ENCODE measurements around the gene RRP9.

RRP9 gene

GRCh38 chr3:51975852-51976549 is 34.3 kb upstream of the RRP9 start:
- no peak overlapping the region for H3K27ac ChIP-seq (replicated peaks)
- H3K27me3 ChIP-seq (ENCODE audit: insufficient read depth, poor library complexity, severe bottlenecking): no peaks in the 10 kb centered on the region
- no peak overlapping the region for H3K4me3 ChIP-seq (replicated peaks; ENCODE audit: insufficient read depth, low read length)
- TF ChIP-seq SPI1 (IDR thresholded peaks at IDR 0.05; ENCODE audit: borderline replicate concordance, low read depth) (peak; percentile 37; the same call in 1 of the 2 replicates), CTCF (IDR thresholded peaks at IDR 0.05; ENCODE audit: insufficient read depth, low read length) (no peak)
- DNase-seq (ENCODE audit: low read depth in 1 of 2, low spot score in 1 of 2): peak in 1 of 2 experiments; percentile 46

- H3K27me3 ChIP-seq (ENCODE audit: insufficient read depth, poor library complexity, severe bottlenecking): no peaks in the 10 kb centered on the region
- TF ChIP-seq, protein P1, sequence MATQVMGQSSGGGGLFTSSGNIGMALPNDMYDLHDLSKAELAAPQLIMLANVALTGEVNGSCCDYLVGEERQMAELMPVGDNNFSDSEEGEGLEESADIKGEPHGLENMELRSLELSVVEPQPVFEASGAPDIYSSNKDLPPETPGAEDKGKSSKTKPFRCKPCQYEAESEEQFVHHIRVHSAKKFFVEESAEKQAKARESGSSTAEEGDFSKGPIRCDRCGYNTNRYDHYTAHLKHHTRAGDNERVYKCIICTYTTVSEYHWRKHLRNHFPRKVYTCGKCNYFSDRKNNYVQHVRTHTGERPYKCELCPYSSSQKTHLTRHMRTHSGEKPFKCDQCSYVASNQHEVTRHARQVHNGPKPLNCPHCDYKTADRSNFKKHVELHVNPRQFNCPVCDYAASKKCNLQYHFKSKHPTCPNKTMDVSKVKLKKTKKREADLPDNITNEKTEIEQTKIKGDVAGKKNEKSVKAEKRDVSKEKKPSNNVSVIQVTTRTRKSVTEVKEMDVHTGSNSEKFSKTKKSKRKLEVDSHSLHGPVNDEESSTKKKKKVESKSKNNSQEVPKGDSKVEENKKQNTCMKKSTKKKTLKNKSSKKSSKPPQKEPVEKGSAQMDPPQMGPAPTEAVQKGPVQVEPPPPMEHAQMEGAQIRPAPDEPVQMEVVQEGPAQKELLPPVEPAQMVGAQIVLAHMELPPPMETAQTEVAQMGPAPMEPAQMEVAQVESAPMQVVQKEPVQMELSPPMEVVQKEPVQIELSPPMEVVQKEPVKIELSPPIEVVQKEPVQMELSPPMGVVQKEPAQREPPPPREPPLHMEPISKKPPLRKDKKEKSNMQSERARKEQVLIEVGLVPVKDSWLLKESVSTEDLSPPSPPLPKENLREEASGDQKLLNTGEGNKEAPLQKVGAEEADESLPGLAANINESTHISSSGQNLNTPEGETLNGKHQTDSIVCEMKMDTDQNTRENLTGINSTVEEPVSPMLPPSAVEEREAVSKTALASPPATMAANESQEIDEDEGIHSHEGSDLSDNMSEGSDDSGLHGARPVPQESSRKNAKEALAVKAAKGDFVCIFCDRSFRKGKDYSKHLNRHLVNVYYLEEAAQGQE (IDR thresholded peaks at IDR 0.05; ENCODE audit: insufficient replicate concordance, low read depth): no peak
- peak; percentile 44 for TF ChIP-seq POLR2AphosphoS5 (IDR thresholded peaks at IDR 0.05; ENCODE audit: low read depth)
- peak within 1 kb of the TSS; percentile 81 for H3K4me3 ChIP-seq (replicated peaks; ENCODE audit: insufficient read depth, low read length)
- peak; percentile 59 to 79 for DNase-seq (ENCODE audit: low read depth in 1 of 2, low spot score in 1 of 2)
- H3K27ac ChIP-seq (replicated peaks): peak within 1 kb of the TSS; percentile 82
Observed at GRCh38 chr3:51974963-51975851, 33.5 kb upstream of the RRP9 start, which contains the start of gene ABHD14A. Gene ABHD14A (plus strand): TSS chr3:51975064. CDS start chr3:51975136, 72 bp downstream.

- TF ChIP-seq POLR2AphosphoS5 (IDR thresholded peaks at IDR 0.05; ENCODE audit: low read depth) (no peak; the same call in 1 of the 2 replicates), SPI1 (IDR thresholded peaks at IDR 0.05; ENCODE audit: borderline replicate concordance, low read depth) (no peak), CTCF (IDR thresholded peaks at IDR 0.05; ENCODE audit: insufficient read depth, low read length) (no peak), GABPA (IDR thresholded peaks at IDR 0.05; ENCODE audit: low read depth) (no peak)
- TF ChIP-seq, protein P1 (IDR thresholded peaks at IDR 0.05; ENCODE audit: insufficient replicate concordance, low read depth): no peak
- Histone ChIP-seq H3K27me3 (ENCODE audit: insufficient read depth, poor library complexity, severe bottlenecking) (no peaks in the 10 kb centered on the region), H3K4me3 (replicated peaks; ENCODE audit: insufficient read depth, low read length) (peak overlapping the region; percentile 81), H3K27ac (replicated peaks) (peak overlapping the region; percentile 82)
- DNase-seq (ENCODE audit: low read depth in 1 of 2, low spot score in 1 of 2): no peak
Observed at GRCh38 chr3:51974277-51974962, 32.7 kb upstream of the RRP9 start.

DNA sequence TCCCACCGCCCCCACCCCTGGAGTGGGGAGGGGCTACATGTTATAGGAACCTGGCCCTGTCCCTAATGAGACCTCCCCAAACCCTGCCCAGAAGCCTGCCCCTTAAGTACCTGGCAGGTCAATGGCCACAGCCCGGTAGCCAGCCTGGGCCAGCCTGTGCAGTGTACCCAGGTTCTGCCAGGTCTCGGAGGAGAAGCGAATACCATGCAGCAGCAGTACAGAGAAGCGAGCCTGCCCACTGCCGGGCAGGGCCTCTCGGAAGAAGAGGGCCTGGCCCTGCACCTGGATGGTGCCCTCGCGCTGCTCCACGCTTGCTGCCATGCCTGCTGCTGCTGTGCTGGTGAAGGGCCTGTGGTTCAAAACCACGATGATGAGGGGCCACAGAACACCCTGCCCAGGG is 29.6 kb upstream of the RRP9 start:
- H3K27me3 ChIP-seq (ENCODE audit: insufficient read depth, poor library complexity, severe bottlenecking): peaks cover 11% of the 10 kb centered on the region
- H3K4me3 ChIP-seq (replicated peaks; ENCODE audit: insufficient read depth, low read length): no peak overlapping the region
- H3K27ac ChIP-seq (replicated peaks): no peak overlapping the region
- DNase-seq (ENCODE audit: low read depth in 1 of 2, low spot score in 1 of 2): no peak
- TF ChIP-seq, protein P1 (IDR thresholded peaks at IDR 0.05; ENCODE audit: insufficient replicate concordance, low read depth): no peak
- TF ChIP-seq SPI1 (IDR thresholded peaks at IDR 0.05; ENCODE audit: borderline replicate concordance, low read depth) (no peak), CTCF (IDR thresholded peaks at IDR 0.05; ENCODE audit: insufficient read depth, low read length) (no peak)
